Activated gamma-delta T cell treated with Interleukin-2 at 50 U/mL for 16 hours (primary cell): Measurements from ENCODE around the gene TMPO.
"Not testable (repeated sequence)": the region's sequence is repeated elsewhere in the genome, so short reads cannot be mapped to it uniquely, and the experiment has no call there.

Experiments used
- DNase-seq: peaks from one replicate; pipeline ENCODE4 v3.0.0-alpha.2; 2020

TMPO gene

DNA sequence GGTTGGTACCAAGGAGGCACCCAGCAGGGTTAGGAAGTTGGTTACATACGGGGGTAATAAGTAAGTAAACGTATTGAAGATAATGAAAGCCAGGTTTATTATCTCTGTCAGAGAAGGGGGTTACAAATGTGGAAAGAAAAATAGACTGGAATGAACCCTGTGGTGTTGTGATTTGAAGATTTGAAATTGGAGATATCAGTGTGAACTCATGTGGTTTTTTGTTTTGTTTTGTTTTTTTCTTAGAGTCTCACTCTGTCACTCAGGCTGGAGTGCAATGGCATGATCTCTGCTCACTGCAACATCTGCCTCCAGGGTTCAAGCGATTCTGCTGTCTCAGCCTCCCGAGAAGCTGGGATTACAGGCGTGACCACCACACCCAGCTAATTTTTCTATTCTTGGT is 64.0 kb downstream of the TMPO start:
- DNase-seq = no peak

DNA sequence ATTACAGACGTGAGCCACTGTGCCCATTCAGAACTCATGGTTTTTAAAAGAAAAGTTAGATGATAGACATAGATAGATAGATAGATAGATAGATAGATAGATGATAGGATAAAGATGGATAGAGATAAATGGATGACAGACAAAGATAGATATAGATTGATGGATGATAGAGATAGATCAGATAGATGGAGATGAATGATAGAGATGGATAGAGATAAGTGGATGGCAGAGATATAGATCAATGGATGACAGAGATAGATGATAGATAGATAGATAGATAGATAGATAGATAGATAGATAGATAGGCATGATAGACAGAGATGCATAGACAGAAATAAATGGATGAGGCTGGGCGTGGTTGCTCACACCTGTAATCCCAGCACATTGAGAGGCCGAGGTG is 64.4 kb downstream of the TMPO start:
- no peak for DNase-seq

DNA sequence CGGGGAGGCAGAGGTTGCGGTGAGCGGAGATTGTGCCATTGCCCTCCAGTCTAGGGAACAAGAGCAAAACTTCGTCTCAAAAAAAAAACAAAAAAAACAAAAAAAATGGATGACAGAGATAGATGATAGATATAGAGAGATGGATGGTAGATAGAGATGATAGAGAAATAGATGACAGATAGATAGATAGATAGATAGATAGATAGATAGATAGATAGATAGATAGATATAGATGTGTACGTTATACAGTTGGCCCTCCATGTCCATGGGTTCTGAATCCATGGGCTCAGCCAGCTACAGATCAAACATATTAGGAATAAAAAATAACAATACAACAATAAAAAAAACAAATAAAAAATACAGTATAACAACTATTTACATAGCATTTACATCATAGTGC is 65.3 kb downstream of the TMPO start:
- no peak for DNase-seq

GRCh38 chr12:98581101-98581500 is 65.7 kb downstream of the TMPO start:
- DNase-seq = no peak

- no peak for DNase-seq
These were observed 66.7 kb downstream of the TMPO start for GRCh38 chr12:98582093-98582492.

GRCh38 chr12:98587084-98587483 is 71.7 kb downstream of the TMPO start:
- no peak for DNase-seq

DNA sequence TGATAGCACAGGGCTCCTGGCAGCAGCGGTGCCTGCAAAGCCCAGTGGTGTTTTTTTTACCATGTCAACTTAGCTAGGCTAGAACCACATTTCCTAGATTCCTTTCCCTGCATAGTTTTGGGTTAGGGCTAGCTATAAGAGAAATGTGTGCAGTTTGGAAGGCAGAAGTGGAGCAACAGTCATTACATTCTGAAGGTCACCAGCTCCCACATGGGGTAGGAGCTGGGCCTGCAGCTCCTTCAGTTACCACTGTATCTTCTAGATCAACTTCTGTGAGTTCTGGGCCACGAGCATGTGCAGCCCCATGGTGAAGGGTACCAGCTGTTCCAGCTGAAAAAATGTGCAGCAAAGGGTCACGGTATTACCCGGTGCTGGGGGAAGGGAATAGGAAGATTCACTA is 75.8 kb downstream of the TMPO start:
- DNase-seq = no peak

- no peak for DNase-seq
These were observed 77.5 kb downstream of the TMPO start for GRCh38 chr12:98592825-98593322.

- peak; percentile 94 for DNase-seq
These were observed 78.1 kb downstream of the TMPO start, which contains the start of gene SLC25A3 for GRCh38 chr12:98593351-98594049. Gene SLC25A3 (plus strand): TSS chr12:98593686. CDS start chr12:98593979, 293 bp downstream.

DNA sequence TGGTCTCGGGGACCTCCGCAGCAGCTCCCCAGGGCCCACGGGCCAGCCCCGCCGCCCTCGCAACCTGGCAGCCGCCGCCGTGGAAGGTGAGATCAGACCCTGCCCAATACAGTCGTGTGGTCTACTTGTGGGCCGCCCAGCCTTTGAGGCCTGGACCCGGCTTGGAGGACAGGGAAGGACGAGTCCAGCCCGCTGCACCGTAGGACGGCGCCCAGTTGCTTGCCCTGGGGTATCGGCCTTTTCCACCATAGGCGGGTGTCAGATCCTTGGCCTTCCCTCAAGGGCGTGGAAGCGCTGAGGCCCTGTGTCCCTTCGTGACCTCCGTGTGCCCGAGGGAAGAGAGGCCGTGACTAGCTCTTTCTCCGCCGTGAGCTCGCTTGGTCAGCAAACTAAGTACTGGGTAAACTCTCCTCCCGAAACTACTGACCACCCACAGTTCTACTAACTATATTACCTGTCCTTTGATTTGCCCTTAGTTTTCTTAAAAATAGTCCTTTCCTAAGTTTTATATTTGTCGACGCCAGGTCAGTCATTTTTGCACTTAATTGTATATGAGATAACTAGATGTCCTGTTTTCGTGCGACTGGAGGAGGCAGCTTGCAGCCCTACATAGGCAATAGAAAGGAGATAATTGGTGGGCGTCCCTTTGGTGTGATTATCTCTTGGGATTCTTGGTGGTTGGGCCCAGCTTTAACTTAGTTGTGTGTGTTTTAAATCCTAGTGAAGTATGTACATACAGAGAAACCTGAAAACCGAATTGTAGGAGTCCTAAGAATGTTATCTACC is 78.9 kb downstream of the TMPO start:
- DNase-seq = no peak

DNA sequence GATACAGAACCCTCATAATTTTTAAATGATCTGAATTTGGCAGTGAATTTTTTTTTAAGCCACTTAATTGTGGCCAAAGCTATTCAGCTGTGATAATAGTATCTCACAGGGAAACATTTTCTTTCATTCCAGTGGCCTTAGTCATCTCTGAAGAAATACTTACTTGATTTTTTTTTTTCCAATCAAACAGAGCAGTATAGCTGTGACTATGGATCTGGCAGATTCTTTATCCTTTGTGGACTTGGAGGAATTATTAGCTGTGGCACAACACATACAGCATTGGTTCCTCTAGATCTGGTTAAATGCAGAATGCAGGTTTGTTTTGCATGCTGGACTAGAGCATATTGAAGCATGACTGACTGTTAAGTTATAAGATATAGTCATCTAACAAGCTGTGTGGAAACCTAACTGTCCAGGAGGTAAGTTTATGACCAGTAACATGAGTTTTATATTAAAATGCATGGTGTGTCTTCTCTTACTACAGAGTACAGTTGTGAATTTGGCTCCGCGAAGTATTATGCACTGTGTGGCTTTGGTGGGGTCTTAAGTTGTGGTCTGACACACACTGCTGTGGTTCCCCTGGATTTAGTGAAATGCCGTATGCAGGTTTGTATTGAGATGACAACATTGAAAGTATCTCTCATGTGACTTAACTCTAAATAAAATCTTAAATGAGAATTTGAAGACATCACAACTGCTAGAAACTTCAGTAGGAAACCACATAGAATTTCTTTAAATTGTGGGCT is 80.0 kb downstream of the TMPO start:
- no peak for DNase-seq

DNA sequence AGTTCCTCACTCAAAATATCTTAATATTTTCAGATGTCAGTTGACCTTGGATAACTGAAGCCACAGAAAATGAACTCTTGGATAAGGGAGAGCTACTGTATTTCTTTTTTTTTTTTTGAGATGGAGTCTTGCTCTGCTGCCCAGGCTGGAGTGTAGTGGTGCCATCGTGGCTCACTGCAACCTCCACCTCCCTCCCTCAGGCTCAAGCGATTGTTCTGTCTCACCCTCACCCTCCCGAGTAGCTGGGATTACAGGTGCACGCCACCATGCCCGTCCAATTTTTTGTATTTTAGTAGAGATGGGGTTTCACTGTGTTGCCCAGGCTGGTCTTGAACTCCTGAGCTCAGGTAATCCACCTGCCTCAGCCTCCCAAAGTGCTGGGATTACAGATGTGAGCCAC is 81.9 kb downstream of the TMPO start:
- DNase-seq = not testable (repeated sequence)
